ENCODE measurements around the gene FAM117B.
A peak's percentile ranks its signal among the peaks of the same experiment; 100 is the strongest.

FAM117B gene

DNA sequence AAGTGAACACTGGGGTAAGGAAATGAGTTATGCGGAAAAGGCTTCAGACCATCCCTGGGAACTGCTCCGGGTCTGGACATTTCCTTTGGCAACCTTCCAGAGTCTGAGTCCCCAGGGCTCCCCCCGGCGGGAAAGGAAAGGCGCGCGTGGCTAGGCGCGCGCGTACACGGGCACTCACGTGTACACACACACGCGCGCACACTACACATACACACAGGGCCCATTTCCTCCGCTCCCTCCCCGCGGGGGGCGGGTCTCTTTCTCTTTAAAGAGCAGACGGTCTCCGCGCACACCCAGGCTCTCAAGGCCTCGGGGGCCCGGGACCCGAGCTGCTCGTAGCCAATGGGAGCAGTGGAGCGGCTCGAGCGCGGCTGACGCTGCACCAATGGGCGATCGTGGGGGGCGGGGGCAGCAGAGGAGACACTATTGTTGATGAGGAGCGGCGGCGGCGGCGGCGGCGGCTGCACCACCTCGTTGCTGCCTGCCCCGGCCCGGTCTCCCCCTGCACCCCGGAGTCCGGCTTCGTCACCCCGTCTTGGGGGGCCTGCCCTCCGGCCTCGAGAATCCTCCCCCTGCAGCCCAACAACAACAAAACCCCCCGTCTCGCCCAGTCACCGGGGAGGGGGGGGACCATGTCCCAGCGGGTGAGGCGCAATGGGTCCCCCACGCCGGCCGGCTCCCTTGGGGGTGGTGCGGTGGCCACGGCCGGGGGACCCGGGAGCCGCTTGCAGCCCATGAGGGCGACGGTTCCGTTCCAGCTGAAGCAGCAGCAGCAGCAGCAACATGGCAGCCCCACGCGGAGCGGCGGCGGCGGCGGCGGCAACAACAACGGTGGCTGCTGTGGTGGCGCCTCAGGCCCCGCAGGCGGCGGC lies at the start of gene FAM117B:
Gene FAM117B (plus strand): TSS at position 414 of the 872 bp plus-strand sequence. CDS start 219 bp downstream, at position 633.
- peak; percentile 93 for DNase-seq (ENCODE audit: low read depth)

DNA sequence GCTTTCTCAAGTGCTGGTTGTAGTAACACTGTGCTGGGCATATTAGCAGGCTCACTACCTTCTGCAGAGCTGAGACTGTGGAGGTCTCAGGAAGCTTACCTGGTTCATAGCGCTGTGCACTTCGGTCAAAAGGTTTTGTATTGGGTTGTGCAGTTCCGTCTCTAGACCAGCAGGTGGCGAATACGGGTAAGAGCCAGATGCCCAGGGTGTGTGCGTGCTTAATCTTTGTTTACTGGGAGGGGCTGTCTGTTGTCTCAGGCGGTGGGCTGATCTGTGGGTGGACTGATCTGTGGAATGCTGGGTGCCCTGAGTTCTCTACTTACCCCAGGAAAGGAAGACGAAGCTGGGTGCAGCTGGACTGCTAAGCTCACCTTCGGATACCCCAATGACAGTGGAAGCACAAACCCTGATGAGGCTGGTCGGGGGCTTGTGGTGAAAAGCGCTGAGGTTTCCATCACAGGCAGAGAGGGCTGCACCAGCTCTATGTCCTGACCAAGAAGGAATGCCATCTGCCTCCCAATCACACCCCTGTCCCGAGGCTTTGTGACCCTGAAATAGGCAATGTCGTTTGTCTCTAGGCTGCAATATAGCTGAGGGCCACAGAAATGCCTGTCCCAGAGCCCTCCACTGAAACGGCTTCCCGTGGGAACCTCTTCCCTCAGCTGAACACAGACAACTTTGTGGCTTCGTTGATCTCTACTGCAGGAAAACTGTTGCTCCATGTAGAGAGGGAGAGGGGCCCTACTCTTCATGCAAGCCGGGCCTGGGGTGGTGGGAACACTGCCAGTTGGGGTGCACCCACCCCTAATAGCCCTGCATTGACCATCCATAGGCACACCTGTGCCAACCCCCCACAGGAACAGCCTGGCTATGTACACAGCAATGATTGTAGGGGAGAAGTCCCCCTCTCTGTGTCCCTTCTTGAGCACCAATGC lies 45.9 kb upstream of the FAM117B start:
- peak; percentile 58 for DNase-seq (ENCODE audit: low read depth)

DNA sequence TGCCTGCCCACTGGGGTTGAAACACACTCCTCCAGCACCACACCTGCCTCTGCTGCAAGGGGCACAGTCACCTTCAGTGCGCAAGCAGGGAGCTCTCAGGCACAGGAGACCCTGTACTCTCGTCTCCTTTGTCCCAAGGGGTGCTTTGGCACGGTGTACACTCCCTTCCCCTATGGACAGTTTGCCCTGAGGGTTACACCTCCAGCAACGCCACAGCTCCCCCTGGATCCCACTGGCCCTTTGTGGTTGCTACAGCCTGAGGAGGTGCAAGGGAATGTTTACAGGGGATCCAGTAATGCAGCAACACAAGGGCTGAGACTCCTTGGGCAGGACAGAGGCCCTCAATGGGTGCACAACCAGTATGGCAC lies 45.2 kb upstream of the FAM117B start:
- no peak for DNase-seq (ENCODE audit: low read depth)

DNA sequence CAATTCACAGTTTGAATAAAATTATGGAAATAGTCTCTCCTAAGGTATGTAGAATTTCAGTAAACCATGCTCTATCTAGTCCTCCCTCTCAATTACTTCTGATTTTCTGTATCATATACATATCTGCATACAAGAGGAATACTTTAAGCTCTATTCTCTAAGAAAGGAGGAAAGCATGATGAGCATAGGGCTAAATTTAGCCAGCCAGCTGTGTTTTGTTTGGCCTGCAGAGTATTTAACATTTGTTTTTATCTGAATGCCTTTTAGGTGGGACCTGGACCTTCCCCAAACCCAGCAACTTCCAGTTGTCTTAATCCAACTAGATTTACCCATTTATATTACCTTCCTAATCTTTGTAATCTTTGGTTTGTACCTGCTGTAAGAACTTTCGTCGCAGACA lies 42.2 kb upstream of the FAM117B start:
- no peak for DNase-seq (ENCODE audit: low read depth)

DNA sequence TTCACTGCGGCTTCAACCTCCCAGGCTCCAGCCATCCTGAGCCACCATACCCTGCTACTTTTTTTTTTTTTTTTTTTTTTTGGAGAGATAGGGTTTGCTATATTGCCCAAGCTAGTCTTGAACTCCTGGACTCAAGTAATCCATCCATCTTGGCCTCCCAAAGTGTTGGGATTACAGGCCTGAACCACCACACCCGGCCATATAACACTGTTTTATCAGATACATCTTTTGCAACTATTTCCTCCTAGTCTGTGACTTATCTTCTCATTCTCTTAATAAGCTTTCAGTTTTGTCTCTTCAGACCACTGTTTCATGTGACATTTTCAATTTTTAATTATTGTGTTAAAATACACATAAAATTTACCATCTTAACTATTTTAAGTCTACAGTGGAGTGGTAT lies 35.7 kb upstream of the FAM117B start:
- DNase-seq (ENCODE audit: low read depth) = no peak

DNA sequence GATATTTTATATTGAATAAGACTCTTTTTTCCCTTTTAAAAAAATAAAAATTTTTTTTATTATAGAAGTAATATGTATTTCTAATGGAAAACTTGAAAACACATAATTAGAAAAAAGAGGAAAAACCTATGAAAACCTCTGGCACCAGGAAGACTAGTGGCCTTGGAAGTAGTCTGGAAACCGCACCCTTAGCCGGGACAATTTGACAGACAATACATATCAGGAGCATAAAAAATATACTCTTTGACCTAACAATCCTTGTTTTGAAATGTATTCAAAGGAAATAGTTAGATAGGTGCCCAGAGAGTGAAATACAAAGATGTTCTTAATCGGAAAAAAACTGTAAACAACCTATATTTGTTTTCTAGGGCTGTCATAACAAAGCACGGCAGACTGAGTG lies 34.9 kb upstream of the FAM117B start:
- DNase-seq (ENCODE audit: low read depth) = no peak

DNA sequence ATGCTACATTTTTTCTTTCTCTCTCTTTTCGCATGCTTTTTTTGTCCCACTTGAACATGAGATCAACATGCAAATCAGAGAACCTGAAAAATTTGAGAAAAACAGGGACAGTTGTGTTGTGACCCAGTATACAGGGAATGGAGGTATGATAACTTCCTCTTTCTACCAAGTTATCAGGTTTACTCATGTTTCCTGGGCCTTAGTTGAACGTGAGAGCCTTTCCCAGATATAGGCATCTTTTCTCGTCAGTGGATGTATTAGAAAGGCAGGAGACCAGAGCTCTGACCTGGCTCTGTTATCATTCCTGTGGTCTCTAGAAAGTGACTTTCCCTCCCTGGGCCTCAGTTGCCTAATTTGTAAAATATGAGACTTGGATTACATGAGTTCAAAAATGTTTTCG lies 30.1 kb upstream of the FAM117B start:
- DNase-seq (ENCODE audit: low read depth) = no peak

DNA sequence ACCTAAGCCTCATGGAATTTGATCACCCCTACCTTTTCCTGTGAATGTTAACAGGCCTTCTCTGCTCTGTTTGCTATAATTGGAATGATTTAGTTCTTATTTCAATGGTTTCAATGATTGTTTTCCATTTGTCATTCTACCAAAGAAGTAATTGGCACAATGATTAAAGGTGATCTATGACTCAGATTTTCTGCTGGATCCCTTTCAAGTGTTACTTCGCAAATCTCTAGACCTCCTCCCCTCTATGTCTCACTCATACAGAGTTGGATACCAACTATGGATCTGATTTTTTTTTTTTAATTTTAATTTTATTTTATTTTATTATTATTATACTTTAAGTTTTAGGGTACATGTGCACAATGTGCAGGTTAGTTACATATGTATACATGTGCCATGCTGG lies 29.6 kb upstream of the FAM117B start:
- DNase-seq (ENCODE audit: low read depth) = no peak

DNA sequence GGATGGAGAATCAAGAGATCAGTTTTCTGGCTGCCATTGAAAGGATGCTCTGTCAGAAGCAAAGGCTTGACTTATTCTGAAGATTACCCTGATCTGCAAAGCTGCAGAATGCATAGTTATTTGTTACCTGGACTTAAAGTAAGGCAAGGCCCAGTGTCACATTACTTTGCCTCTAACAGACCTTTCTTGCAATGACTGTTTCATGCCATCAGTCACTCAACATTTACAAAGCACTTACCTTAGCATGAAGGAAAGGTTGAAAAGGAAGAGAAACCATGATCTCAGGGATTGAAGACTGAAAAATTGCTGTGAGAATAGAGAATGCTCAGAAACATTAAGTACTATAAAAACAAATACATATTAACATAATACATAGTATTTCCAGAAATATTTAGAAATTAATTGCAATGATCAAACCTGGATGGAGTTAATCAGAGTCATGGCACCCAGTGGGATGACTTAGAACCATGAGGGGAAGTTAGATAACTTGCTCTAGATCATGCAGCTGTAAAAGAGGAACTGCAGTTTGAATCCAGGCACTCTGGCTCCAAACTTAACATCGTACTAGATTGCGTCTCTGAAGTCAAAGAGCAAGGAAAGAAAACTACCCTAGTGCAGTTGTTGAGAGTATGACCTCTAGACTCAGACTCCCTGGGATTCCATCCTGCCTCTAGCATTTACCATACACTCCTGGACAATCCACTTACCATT lies 26.5 kb upstream of the FAM117B start:
- DNase-seq (ENCODE audit: low read depth) = no peak

DNA sequence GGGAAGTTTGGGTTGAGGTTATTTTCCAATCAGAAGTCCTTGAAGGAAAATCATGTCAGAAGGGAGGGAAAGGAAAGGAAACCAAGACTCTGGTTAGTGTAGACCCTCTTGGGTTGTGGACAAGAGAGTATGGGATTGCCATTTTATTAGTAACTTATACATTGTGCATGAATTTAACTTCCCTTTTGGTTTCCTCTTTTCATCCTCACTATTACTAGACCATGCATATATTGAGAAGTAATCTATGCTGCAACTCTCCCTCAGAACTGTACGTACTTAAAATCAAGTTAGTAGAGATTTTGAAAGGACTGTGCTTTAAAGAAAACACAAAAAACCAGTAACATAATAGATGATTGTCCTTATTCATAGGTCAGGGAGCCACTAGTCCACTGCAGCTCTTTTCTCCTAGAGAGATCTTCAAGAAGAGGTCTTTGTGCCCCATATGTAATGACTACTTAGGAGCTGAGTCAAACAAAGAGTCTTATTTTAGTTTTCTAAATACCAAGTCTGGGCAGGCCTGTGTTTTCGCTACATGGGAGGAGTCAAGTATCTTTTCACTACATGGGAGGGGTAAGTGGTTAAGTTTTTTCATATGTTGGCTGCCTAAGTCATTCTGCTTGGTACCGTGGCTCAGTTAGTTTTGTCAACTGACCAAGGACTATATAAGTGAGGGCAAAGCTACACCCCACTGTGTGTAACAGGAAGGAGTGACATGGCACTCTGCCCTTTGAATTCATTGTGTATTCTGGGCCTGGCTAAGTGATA lies 25.2 kb upstream of the FAM117B start:
- no peak for DNase-seq (ENCODE audit: low read depth)

DNA sequence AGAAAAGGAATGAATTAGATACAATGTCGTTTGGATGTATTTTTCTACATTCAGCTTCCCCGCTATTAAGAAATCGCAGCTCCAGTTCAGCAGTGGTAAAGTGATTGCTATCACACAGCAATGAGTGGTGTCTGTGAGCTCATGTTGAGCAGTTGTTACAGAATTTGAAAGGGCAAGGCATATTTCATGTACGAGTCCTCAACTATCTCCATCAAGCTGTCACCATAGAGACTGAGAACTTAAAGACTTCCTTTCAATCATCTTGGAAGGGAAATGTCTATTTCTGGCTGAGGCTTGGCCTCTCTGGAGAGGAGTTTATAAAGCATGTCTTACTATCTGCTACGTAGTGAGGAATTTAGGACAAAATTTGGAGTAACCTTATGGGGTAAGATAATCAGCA lies 24.4 kb upstream of the FAM117B start:
- DNase-seq (ENCODE audit: low read depth) = no peak

DNA sequence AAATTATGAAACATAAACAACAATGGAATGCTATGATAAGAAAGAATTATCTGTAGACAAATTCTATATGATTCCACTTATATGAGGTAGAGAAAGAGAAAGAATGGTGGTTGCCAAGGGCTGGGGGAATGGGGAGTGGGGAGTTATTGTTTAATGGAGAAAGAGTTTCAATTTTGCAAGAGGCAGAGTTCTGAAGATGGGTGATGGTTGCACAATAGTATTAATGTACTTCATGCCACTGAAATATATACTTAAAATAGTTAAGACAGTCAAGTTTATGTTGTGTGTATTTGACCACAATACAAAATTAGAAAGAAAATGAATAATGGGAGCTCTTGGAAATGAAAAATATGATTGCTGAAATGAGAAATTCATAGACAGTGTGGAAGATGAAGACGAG lies 22.6 kb upstream of the FAM117B start:
- no peak for DNase-seq (ENCODE audit: low read depth)

DNA sequence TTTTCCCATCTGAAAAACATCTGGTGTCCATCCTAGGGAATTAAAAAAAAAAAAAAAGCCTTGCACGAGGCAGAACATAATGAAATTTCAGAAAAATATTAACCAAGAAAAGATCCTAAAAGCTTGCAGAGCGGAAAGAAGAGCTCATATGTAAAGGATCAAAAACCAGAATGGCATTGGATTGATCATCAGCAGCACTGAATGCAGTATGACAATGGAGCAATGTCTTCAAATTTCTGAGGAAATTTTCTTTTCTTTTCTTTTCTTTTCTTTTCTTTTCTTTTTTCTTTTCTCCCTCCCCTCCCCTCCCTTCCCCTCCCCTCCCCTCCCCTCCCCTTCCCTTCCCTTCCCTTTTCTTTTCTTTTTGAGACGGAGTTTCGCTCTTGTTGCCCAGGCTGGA lies 21.3 kb upstream of the FAM117B start:
- DNase-seq (ENCODE audit: low read depth) = no peak

DNA sequence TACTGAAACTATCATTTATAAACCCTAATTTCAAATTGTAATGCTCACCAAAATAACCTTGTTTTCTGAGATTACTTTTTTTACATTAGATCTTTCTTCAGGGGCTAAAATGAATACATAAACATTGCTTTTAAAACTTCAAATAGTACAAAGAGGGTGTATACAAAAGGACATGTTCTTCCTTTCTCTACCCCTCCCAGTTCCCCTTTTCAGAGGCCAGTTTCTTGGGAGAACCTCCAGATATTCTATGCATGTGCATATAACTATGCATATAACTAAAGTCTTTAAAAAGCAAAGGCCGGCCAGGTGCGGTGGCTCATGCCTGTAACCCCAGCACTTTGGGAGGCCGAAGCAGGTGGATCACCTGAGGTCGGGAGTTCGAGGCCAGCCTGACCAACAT lies 10.6 kb upstream of the FAM117B start:
- no peak for DNase-seq (ENCODE audit: low read depth)

DNA sequence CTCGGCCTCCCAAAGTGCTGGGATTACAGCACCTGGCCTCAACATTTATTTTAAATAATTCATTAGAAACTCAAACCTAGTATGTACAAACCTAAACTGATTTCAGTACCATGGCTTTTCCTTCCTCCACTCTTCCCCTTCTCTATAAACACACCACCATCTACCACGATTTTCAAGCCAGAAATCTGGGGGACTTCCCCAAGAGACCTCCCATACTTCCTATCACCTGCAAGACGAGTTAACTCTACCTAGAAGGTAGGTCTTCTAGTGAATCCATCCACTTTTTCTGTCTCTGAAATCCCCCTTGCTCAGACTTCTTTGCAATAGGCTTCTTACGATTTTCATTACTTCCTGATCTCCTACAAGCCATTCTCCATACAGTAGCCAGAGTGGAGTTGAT lies 7.7 kb upstream of the FAM117B start:
- DNase-seq (ENCODE audit: low read depth) = no peak

DNA sequence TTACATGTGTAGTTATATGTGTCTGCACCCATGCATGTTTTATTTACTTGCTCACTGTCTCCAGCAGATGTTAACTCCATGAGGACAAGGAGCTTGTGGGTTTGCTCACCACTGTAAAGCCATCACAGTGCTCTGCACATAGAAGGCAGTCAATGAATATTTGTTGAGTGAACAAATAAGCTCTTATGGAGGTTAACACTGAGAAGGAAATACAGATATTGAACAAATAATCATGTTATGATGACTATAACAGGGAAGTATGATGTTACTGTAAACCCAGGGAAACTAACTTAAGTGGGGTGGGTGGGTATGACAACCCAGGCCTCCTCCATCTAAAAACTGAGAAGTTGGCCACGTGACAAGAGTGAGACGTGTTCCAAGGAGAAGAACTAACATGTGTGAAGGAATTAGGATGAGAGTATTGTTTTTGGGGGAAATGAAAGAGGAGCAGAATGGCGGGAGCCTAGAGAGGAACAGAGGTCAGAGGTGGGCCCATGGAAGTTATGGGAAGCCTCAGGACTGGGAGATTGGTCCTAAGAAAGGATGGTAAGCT lies 6.0 kb upstream of the FAM117B start:
- no peak for DNase-seq (ENCODE audit: low read depth)

DNA sequence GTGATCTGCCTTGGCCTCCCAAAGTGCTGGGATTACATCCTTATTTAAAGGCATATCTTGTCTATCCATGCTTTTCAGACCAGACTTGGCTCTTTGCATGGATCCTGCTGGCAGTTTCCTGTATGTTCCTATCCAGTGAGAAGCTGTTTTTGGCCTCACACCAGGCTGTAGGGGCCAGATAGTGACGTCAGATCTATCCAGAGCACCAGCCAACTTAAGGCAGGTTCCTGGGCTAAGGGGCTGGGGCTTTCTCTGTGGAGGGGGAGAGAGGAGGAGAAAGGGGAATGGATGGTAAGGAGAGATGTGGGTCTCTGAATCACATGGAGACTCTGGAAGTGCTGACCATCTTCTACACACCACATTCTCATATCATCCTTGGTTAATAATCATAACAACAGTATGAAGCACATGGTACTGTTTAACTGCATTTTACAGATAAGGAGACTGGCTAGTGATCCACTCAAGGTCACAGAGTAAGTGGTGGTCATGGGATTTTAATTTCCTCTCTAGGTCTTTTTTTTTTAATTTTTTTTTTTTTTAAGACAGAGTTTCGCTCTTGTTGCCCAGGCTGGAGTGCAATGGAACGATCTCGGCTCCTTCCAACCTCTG lies 2.0 kb upstream of the FAM117B start:
- DNase-seq (ENCODE audit: low read depth) = peak; percentile 4

DNA sequence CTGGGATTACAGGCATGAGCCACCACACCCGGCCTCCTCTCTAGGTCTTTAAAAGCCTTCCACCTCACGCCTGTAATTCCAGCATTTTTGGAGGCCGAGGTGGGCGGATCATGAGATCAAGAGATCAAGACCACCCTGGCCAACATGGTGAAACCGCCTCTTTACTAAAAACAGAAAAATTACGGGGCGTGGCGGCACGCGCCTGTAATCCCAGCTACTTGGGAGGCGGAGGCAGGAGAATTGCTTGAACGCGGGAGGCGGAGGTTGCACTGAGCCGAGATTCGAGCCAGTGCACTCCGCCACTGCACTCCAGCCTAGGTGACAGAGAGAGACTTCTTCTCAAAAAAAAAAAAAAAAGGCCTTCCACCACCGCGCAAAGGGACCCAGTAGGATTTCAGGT lies 1.3 kb upstream of the FAM117B start:
- DNase-seq (ENCODE audit: low read depth) = no peak

DNA sequence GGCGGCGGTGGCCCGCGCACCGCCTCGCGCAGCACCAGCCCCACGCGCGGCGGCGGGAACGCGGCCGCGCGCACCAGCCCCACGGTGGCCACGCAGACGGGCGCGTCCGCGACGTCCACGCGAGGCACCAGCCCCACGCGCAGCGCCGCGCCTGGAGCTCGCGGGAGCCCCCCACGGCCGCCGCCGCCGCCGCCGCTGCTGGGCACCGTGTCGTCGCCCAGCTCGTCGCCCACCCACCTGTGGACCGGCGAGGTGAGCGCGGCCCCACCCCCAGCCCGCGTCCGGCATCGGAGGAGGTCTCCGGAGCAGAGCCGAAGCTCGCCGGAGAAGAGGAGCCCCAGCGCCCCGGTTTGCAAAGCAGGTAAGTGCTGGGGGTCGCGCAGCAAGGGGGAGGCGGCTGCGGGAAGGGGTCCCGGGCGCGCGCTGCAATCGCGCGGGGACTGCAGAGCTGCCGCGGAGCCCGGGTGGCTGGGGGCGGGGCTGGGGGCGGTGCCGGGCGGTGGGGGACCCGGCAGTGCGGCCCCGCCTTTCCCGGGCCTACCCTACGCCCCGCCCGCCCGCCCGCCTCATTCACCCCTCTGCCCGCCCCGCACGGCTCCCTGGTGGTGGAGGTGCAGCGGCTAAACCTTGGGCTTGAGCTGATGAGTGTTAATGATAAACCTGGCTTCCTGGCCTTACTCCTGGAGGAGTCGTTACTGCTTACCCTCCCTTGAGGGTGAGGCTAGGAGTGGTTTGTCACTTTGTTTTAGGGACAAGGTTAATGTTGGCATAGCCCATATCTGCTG lies 851 bp downstream of the FAM117B start:
- peak; percentile 37 for DNase-seq (ENCODE audit: low read depth)

DNA sequence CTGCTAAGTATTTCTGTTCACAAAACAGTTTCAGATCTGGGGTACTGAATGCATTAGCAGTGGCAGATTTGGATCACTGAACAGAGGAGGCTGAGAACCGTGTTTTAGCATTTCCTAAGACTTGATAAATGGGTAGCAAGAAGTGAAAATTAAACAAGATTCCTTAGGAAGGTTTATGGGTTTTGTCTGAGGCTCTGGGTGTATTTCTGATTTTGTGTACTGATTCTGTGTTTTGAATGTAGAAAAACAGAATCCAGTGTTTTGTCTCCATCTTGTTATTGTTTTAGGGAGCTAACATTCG lies 1.4 kb downstream of the FAM117B start:
- no peak for DNase-seq (ENCODE audit: low read depth)
